ENCODE results near the gene KHSRP.

KHSRP gene

GRCh38 chr19:6381030-6381750 lies 43.4 kb downstream of the KHSRP start:
- H3K4me3 ChIP-seq (ENCODE audit: low read depth, low read length) = no peak overlapping the region
- no peak for TF ChIP-seq CTCF (IDR thresholded peaks at IDR 0.05; ENCODE audit: low read depth, low read length)
- no peak for TF ChIP-seq POLR2A (IDR thresholded peaks at IDR 0.05; ENCODE audit: extremely low read depth, insufficient read length)
- TF ChIP-seq, protein P1, sequence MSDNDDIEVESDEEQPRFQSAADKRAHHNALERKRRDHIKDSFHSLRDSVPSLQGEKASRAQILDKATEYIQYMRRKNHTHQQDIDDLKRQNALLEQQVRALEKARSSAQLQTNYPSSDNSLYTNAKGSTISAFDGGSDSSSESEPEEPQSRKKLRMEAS (IDR thresholded peaks at IDR 0.05; ENCODE audit: low read depth, low read length) = no peak
- TF ChIP-seq MYC (IDR thresholded peaks at IDR 0.05; ENCODE audit: low read depth, low read length) = no peak
- DNase-seq (ENCODE audit: low read depth) = no peak

DNA sequence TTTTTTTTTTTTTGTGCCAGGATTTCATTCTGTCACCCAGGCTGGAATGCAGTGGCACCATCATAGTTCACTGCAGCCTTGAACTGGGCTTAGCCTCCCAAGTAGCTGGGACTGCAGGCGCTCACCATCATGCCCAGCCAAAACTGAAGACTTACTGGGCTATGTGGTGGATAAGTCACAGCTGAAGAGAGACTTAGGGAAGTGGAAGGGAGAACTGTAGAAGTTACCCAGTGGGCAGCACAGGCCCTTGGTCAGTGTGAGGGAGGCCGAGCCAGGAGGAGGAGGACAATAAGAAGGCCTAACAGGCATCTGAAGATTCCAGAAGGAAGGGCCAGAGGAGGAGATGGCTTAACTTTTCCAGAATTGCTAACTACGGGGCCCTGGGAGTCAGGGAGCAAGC lies 44.9 kb downstream of the KHSRP start:
- TF ChIP-seq POLR2A (IDR thresholded peaks at IDR 0.05; ENCODE audit: extremely low read depth, insufficient read length) (no peak), CTCF (IDR thresholded peaks at IDR 0.05; ENCODE audit: low read depth, low read length) (no peak), MYC (IDR thresholded peaks at IDR 0.05; ENCODE audit: low read depth, low read length) (no peak)
- TF ChIP-seq, protein P1 (IDR thresholded peaks at IDR 0.05; ENCODE audit: low read depth, low read length) = no peak
- no peak for DNase-seq (ENCODE audit: low read depth)
- no peak overlapping the region for H3K4me3 ChIP-seq (ENCODE audit: low read depth, low read length)

- TF ChIP-seq POLR2A (IDR thresholded peaks at IDR 0.05; ENCODE audit: extremely low read depth, insufficient read length) (no peak), CTCF (IDR thresholded peaks at IDR 0.05; ENCODE audit: low read depth, low read length) (no peak), MYC (IDR thresholded peaks at IDR 0.05; ENCODE audit: low read depth, low read length) (no peak)
- TF ChIP-seq, protein P1 (IDR thresholded peaks at IDR 0.05; ENCODE audit: low read depth, low read length) = no peak
- H3K4me3 ChIP-seq (ENCODE audit: low read depth, low read length) = no peak overlapping the region
- no peak for DNase-seq (ENCODE audit: low read depth)
Measured at GRCh38 chr19:6378486-6378885, 46.1 kb downstream of the KHSRP start.

GRCh38 chr19:6378041-6378440 lies 46.6 kb downstream of the KHSRP start:
- no peak for DNase-seq (ENCODE audit: low read depth)
- TF ChIP-seq, protein P1 (IDR thresholded peaks at IDR 0.05; ENCODE audit: low read depth, low read length) = no peak
- no peak for TF ChIP-seq POLR2A (IDR thresholded peaks at IDR 0.05; ENCODE audit: extremely low read depth, insufficient read length)
- no peak for TF ChIP-seq MYC (IDR thresholded peaks at IDR 0.05; ENCODE audit: low read depth, low read length)
- no peak for TF ChIP-seq CTCF (IDR thresholded peaks at IDR 0.05; ENCODE audit: low read depth, low read length)
- H3K4me3 ChIP-seq (ENCODE audit: low read depth, low read length) = no peak overlapping the region

GRCh38 chr19:6376512-6377190 lies 48.0 kb downstream of the KHSRP start:
- peak; percentile 33 for DNase-seq (ENCODE audit: low read depth)
- H3K4me3 ChIP-seq (ENCODE audit: low read depth, low read length) = no peak overlapping the region
- TF ChIP-seq MYC (IDR thresholded peaks at IDR 0.05; ENCODE audit: low read depth, low read length) (no peak), CTCF (IDR thresholded peaks at IDR 0.05; ENCODE audit: low read depth, low read length) (no peak), POLR2A (IDR thresholded peaks at IDR 0.05; ENCODE audit: extremely low read depth, insufficient read length) (no peak)
- TF ChIP-seq, protein P1 (IDR thresholded peaks at IDR 0.05; ENCODE audit: low read depth, low read length) = no peak
